ENCODE measurements around the gene LRP8. TPM values are rescaled to one million over a fixed set of nuclear protein-coding genes. Genes with fewer than 3 reads are reported as not detected.

Gene LRP8
- total RNA-seq (ENCODE audit: low replicate concordance), result 15.6 and 25.7 TPM in 2 replicates

GRCh38 chr1:53328009-53328461, at the start of gene LRP8:
LRP8 (minus strand) TSS chr1:53328070; CDS start chr1:53327912, 158 bp downstream.
- peaks cover 26% of the 10 kb centered on the region for H3K4me1 Mint-ChIP-seq

GRCh38 chr1:53377438-53377841, 49.6 kb upstream of the LRP8 start:
- Mint-ChIP-seq H3K4me1 (peaks cover 22% of the 10 kb centered on the region), H3K27ac (no peak overlapping the region), H3K27me3 (ENCODE audit: insufficient read depth, low read depth) (peaks cover 12% of the 10 kb centered on the region), H3K4me3 (no peak overlapping the region), H3K9me3 (no peaks in the 10 kb centered on the region), H3K36me3 (no peaks in the 10 kb centered on the region)
- TF ChIP-seq EZH2 (IDR thresholded peaks at IDR 0.05), result no peak
- TF ChIP-seq CTCF (IDR thresholded peaks at IDR 0.05), result no peak
- TF ChIP-seq EZH2phosphoT487 (IDR thresholded peaks at IDR 0.05), result no peak
- Histone ChIP-seq H3K27me3 (no peaks in the 10 kb centered on the region), H2AFZ (replicated peaks) (no peak overlapping the region), H3K27ac (no peak overlapping the region), H3K4me2 (no peak overlapping the region), H3K9me3 (ENCODE audit: low read depth) (no peaks in the 10 kb centered on the region), H3K4me3 (no peak overlapping the region), H3K9ac (no peak overlapping the region), H3K4me1 (peaks cover 8% of the 10 kb centered on the region), H3K79me2 (ENCODE audit: low read depth) (no peaks in the 10 kb centered on the region), H4K20me1 (ENCODE audit: low read depth) (no peaks in the 10 kb centered on the region), H3F3A (ENCODE audit: low read depth) (no peaks in the 10 kb centered on the region), H3K36me3 (no peaks in the 10 kb centered on the region)
- no peak for DNase-seq (ENCODE audit: low spot score)

More at GRCh38 chr1:53328009-53328461, at the start of gene LRP8:
- H3K27me3 Mint-ChIP-seq (ENCODE audit: insufficient read depth, low read depth), result peaks cover 10% of the 10 kb centered on the region
- Histone ChIP-seq H3K4me3 (peak within 1 kb of the TSS; percentile 96), H3F3A (ENCODE audit: low read depth) (peaks cover 19% of the 10 kb centered on the region), H3K9ac (peak within 1 kb of the TSS; percentile 9), H3K9me3 (ENCODE audit: low read depth) (no peaks in the 10 kb centered on the region), H3K27ac (peak within 1 kb of the TSS; percentile 57), H4K20me1 (ENCODE audit: low read depth) (peaks cover 14% of the 10 kb centered on the region), H3K4me1 (peaks cover 11% of the 10 kb centered on the region), H2AFZ (replicated peaks) (peak within 1 kb of the TSS; percentile 98), H3K36me3 (no peaks in the 10 kb centered on the region), H3K27me3 (no peaks in the 10 kb centered on the region), H3K4me2 (peak within 1 kb of the TSS; percentile 97), H3K79me2 (ENCODE audit: low read depth) (peaks cover 35% of the 10 kb centered on the region)
- peaks cover 6% of the 10 kb centered on the region for H3K36me3 Mint-ChIP-seq
- TF ChIP-seq EZH2 (IDR thresholded peaks at IDR 0.05) (no peak), EZH2phosphoT487 (IDR thresholded peaks at IDR 0.05) (no peak), CTCF (IDR thresholded peaks at IDR 0.05) (no peak)
- DNase-seq (ENCODE audit: low spot score), result peak; percentile 91
- H3K27ac Mint-ChIP-seq, result peak within 1 kb of the TSS; percentile 81
- H3K4me3 Mint-ChIP-seq, result peak within 1 kb of the TSS; percentile 93
- no peaks in the 10 kb centered on the region for H3K9me3 Mint-ChIP-seq

GRCh38 chr1:53376742-53377437, 49.0 kb upstream of the LRP8 start:
- H2AFZ ChIP-seq (replicated peaks), result no peak overlapping the region
- H3K4me3 Mint-ChIP-seq, result no peak overlapping the region
- peaks cover 15% of the 10 kb centered on the region for H3K27me3 Mint-ChIP-seq (ENCODE audit: insufficient read depth, low read depth)
- peaks cover 22% of the 10 kb centered on the region for H3K4me1 Mint-ChIP-seq
- no peaks in the 10 kb centered on the region for H3K9me3 Mint-ChIP-seq
- H3K27ac Mint-ChIP-seq, result no peak overlapping the region
- H3K79me2 ChIP-seq (ENCODE audit: low read depth), result no peaks in the 10 kb centered on the region
- no peak for TF ChIP-seq CTCF (IDR thresholded peaks at IDR 0.05)
- TF ChIP-seq EZH2phosphoT487 (IDR thresholded peaks at IDR 0.05), result no peak
- no peak for TF ChIP-seq EZH2 (IDR thresholded peaks at IDR 0.05)
- no peaks in the 10 kb centered on the region for H3K36me3 ChIP-seq
- H3K9ac ChIP-seq, result no peak overlapping the region
- no peaks in the 10 kb centered on the region for H3K27me3 ChIP-seq
- H3K27ac ChIP-seq, result no peak overlapping the region
- no peaks in the 10 kb centered on the region for H3K9me3 ChIP-seq (ENCODE audit: low read depth)
- no peaks in the 10 kb centered on the region for H4K20me1 ChIP-seq (ENCODE audit: low read depth)
- H3F3A ChIP-seq (ENCODE audit: low read depth), result no peaks in the 10 kb centered on the region
- peaks cover 8% of the 10 kb centered on the region for H3K4me1 ChIP-seq
- H3K4me2 ChIP-seq, result no peak overlapping the region
- no peak overlapping the region for H3K4me3 ChIP-seq
- no peaks in the 10 kb centered on the region for H3K36me3 Mint-ChIP-seq
- no peak for DNase-seq (ENCODE audit: low spot score)
